WI38 (cell line): ENCODE measurements around the gene TUBB6.

Source experiments
- H3K4me3 ChIP-seq: 2 replicates; pipeline ENCODE4 v1.5.1; 2011; ENCODE audit warnings: low read depth, mild to moderate bottlenecking, control low read depth, low read length
- CTCF ChIP-seq: IDR thresholded peaks from 2 replicates; pipeline ENCODE4 v1.5.1; 2012; ENCODE audit warnings: low read depth, mild to moderate bottlenecking, control low read depth, low read length

Gene TUBB6

DNA sequence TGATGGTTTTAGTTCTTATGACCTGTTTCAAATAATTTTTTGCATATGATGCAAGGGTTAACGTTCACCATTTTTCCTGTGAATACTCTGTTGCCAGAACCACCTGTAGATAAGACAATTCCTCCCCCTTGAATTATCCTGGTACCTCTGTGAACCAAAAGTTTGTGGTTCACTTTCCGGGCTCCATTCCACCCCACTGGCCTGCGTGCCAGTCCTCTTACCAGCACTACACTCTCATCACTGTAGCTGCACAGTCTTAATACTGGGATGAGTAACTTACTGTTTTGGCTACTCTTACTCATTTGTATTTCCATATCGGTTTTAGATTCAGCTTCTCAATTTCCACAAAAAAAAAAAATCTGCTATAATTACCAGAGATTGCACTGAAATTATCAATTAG lies 34.6 kb downstream of the TUBB6 start:
- no peak for TF ChIP-seq CTCF
- H3K4me3 ChIP-seq: no peak overlapping the region

DNA sequence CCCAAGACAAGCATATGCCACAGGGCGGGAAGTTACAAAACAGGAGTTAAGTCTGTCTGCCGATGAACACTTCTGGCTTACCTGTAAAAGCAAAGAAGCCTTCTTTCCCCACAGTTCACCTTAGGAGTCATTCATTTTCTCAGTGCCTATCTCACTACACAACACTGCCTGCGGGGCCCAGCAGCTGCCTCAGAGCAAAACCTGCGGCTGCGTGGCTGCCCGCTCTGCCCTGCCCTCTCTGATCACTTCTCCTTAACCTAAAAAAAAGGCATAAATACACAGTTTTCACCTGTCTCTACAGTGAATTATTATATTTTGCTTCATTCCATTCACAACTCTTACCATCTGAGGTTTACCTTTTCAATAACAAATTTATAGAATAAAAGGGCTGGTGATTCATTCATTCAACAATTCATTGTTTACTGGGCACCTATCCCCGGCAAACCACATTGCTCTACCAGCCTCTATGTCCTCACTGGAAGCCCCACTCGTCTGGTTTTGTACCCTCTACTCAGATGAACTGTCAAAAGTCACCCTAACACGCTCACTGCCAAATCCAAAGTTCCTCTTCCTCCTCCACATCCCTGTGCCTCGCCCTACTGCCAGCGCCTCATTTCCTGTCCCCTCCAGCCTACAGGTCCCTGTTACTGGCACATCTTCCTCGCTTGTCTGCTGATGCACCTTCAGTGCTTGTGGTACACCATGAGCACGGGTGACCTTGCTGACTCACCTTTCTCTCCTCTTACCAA lies 37.6 kb downstream of the TUBB6 start:
- no peak overlapping the region for H3K4me3 ChIP-seq
- no peak for TF ChIP-seq CTCF

DNA sequence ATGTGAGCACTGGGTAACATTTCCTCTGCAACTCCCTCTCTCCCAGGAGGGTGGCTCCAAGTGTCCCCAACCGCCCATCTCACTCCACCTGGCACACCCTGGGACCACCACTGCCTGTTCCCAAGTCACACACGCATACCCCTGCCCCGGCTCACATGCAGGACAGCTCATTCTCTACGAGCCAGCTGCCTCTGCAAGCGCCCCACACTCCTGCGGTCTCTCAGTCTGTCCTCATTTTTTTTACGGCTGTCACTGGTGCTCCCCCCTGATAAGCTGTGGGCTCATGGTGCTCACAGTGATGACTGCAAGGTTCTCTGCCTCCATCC lies 38.2 kb downstream of the TUBB6 start:
- no peak overlapping the region for H3K4me3 ChIP-seq
- no peak for TF ChIP-seq CTCF

GRCh38 chr18:12347895-12348294 lies 39.9 kb downstream of the TUBB6 start:
- no peak overlapping the region for H3K4me3 ChIP-seq
- TF ChIP-seq CTCF: no peak

- no peak overlapping the region for H3K4me3 ChIP-seq
- TF ChIP-seq CTCF: no peak
Observed at GRCh38 chr18:12352188-12352587, 44.1 kb downstream of the TUBB6 start.

- no peak for TF ChIP-seq CTCF
- H3K4me3 ChIP-seq: no peak overlapping the region
Observed at GRCh38 chr18:12359515-12359927, 51.5 kb downstream of the TUBB6 start.

DNA sequence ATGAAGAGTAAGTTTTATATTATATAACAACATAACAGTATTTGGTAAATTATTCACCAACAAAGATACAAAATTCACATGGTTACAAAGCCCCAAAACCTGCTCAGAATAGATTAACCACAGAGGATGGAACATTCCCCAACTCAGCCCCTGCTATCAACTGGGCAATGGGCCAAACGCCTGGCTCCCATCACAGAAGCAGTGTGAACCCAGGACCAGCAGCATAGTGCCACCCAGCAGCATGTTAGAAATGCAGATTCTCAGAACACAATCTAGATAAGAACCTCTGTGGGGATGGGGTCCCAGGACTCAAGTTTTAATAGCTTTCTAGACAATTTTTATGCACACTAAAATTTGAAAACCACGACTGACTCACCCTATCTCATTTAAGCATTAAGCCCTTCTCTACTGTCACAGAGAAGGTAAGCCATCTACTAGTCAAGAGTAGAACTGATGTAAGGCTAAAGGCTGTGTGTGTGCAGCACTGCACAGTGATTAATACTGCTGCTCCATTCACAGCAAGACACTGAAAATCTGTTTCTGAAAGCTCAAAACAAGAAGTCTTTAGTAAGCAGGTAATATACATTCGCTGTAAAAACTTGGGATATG lies 53.8 kb downstream of the TUBB6 start:
- no peak overlapping the region for H3K4me3 ChIP-seq
- TF ChIP-seq CTCF: no peak
